ENCODE data around the gene ZNF692. TPM values are rescaled to one million over a fixed set of nuclear protein-coding genes. Genes with fewer than 3 reads are reported as not detected.

Gene ZNF692
- total and polyA plus RNA-seq, 2 donors (not counting 3 experiments of a cell fraction or from before 2014, with no cell fraction given) = 32.6 to 36.6 TPM

DNA sequence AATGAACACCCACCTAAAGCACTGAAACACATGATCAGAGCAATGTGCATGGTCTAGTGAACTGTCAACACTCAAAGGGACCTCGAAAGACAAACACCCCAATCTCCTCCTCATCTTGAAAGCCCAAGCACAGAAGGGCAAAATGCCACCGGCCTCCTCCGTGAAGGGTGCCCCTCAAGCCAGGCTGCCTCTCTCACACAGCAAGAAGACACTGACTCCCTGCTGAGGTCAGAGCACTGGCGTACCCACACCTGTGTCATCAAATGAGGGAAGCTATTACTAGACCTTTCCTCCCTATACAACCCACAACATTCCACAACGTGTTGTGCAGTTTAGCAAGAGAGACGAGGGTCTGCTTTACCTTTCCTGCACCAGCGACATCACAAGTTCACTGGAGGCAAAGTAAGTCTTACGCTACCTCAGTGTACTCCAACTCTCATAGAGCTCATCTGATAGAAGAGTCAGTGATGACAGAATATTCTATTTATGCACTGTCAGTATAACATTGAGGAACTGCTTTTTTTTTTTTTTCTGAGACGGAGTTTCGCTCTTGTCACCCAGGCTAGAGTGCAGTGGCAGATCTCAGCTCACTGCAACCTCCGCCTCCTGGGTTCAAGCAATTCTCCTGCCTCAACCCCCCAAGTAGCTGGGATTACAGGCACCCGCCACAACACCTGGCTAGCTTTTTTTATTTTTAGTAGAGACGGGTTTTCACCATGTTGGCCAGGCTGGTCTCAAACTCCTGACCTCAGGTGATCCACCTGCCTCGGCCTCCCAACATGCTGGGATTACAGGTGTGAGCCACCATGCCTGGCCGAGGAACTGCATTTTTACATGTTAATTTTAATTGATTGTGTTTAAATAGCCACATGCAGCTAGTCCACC lies 36.5 kb downstream of the ZNF692 start:
- Histone ChIP-seq H3K36me3 (ENCODE audit: control insufficient read depth in 2 of 2, extremely low read depth in 1 of 2, insufficient read depth in 2 of 2, low read length in 2 of 2) (peaks cover 4 to 18% of the 10 kb centered on the region in 2 experiments), H3K79me2 (ENCODE audit: control insufficient read depth, insufficient read depth, low read length) (peaks cover 59% of the 10 kb centered on the region), H3K9ac (replicated peaks; ENCODE audit: extremely low read depth, insufficient read depth, low read length) (no peak overlapping the region), H3K9me3 (replicated peaks; ENCODE audit: control insufficient read depth, insufficient read depth, low read length) (no peaks in the 10 kb centered on the region), H3K4me3 (replicated peaks in 1 of 3; ENCODE audit: insufficient read depth in 1 of 3, low read depth in 1 of 3, low read length in 3 of 3) (no peak overlapping the region), H4K20me1 (replicated peaks; ENCODE audit: control insufficient read depth, extremely low read depth, insufficient read depth, low read length) (no peaks in the 10 kb centered on the region), H3K27me3 (ENCODE audit: control insufficient read depth in 2 of 2, insufficient read depth in 2 of 2, low read length in 2 of 2) (no peaks in the 10 kb centered on the region), H3K27ac (ENCODE audit: insufficient read depth, low read depth, low read length) (no peak overlapping the region), H2AFZ (ENCODE audit: low read depth, low read length) (no peak overlapping the region), H3K4me2 (ENCODE audit: insufficient read depth, low read length) (no peak overlapping the region), H3K9me1 (replicated peaks; ENCODE audit: control insufficient read depth, extremely low read depth, insufficient read depth, low read length) (no peaks in the 10 kb centered on the region), H3K4me1 (ENCODE audit: control insufficient read depth, extremely low read depth, insufficient read depth, low read length) (peaks cover 32% of the 10 kb centered on the region)
- intact Hi-C loops (cut with micrococcal nuclease) (no loop called here), dilution Hi-C loops (cut with MboI; ENCODE audit: extremely low pct_ligation_motif_present, low sequenced_read_pairs) (no loop called here)
- ChIA-PET POLR2A (interaction anchor here (0.7 kb wide), 1 partner anchor 15 kb away, joined by 5 read pairs; the partner anchor contains the start of gene ZNF672), CTCF (interaction anchor here (1.1 kb wide), 1 partner anchor 15 kb away, joined by 3 read pairs; no protein-coding TSS in a partner anchor)
- no peak for TF ChIP-seq GATA2 (IDR thresholded peaks at IDR 0.05; ENCODE audit: insufficient read depth, insufficient read length, low read depth, low read length)
- TF ChIP-seq MYC (IDR thresholded peaks at IDR 0.05; ENCODE audit: low read depth, low read length) = no peak
- TF ChIP-seq, protein P1, sequence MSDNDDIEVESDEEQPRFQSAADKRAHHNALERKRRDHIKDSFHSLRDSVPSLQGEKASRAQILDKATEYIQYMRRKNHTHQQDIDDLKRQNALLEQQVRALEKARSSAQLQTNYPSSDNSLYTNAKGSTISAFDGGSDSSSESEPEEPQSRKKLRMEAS (IDR thresholded peaks at IDR 0.05; ENCODE audit: insufficient read depth, insufficient read length) = no peak
- TF ChIP-seq JUN (IDR thresholded peaks at IDR 0.05; ENCODE audit: borderline replicate concordance, insufficient read depth, insufficient read length, low read depth) = no peak
- TF ChIP-seq FOS (IDR thresholded peaks at IDR 0.05; ENCODE audit: borderline replicate concordance, insufficient read depth, low read length) = no peak
- no peak for TF ChIP-seq POLR2AphosphoS5 (IDR thresholded peaks at IDR 0.05; ENCODE audit: insufficient read depth, low read depth, low read length)
- no peak for TF ChIP-seq POLR2A (IDR thresholded peaks at IDR 0.05; ENCODE audit: low read depth, low read length)
- TF ChIP-seq EZH2 (IDR thresholded peaks at IDR 0.05; ENCODE audit: borderline replicate concordance, low read depth, low read length, severe bottlenecking) = no peak
- TF ChIP-seq, protein P2, sequence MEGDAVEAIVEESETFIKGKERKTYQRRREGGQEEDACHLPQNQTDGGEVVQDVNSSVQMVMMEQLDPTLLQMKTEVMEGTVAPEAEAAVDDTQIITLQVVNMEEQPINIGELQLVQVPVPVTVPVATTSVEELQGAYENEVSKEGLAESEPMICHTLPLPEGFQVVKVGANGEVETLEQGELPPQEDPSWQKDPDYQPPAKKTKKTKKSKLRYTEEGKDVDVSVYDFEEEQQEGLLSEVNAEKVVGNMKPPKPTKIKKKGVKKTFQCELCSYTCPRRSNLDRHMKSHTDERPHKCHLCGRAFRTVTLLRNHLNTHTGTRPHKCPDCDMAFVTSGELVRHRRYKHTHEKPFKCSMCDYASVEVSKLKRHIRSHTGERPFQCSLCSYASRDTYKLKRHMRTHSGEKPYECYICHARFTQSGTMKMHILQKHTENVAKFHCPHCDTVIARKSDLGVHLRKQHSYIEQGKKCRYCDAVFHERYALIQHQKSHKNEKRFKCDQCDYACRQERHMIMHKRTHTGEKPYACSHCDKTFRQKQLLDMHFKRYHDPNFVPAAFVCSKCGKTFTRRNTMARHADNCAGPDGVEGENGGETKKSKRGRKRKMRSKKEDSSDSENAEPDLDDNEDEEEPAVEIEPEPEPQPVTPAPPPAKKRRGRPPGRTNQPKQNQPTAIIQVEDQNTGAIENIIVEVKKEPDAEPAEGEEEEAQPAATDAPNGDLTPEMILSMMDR (IDR thresholded peaks at IDR 0.05; ENCODE audit: extremely low read depth in 1 of 2, insufficient read depth in 1 of 2, low read depth in 1 of 2, low read length in 2 of 2) = no peak
- no TSS peak for BruUV-seq (replicated peaks)
- no peak for FAIRE-seq
- DNase-seq (ENCODE audit: low read depth, low spot score) = no peak
